ENCODE results near the gene E2F6. TPM values are rescaled to one million over a fixed set of nuclear protein-coding genes. Genes with fewer than 3 reads are reported as not detected.

E2F6 gene
- total and polyA plus RNA-seq, 2 of the 13 experiments (the other 11 are each of a cell fraction or from before 2014, with no cell fraction given) = 27.3 to 36.0 TPM

DNA sequence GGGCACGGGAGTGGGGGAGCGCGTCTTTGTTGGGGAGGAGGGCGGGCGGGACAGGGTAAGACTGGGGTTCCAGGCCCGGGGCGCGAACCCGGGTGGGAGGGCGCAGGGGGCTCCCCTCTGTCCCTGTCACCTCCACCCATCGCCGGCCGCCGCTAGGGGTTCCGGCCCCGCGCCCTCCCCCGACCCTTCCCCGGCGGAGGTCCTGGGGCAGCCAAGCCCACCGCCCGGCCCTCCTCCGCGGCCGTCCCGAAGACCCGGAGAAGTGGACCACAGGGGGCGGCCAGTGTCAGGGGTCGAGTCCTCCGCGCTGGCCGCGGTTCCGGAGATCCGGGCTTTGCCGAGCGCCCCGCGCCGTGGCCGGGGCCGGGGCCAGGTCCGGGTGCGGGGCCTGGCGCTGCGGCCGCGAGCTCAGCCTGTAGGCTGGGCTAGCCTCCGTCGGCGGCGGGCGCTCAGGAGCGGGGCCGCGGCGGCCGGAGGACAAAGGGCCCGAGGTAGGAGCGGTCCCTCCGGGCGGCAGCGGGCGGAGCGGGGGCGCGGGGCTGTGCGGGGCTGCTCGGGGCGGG lies 16.6 kb upstream of the E2F6 start (continued):
- TF ChIP-seq, protein P1, sequence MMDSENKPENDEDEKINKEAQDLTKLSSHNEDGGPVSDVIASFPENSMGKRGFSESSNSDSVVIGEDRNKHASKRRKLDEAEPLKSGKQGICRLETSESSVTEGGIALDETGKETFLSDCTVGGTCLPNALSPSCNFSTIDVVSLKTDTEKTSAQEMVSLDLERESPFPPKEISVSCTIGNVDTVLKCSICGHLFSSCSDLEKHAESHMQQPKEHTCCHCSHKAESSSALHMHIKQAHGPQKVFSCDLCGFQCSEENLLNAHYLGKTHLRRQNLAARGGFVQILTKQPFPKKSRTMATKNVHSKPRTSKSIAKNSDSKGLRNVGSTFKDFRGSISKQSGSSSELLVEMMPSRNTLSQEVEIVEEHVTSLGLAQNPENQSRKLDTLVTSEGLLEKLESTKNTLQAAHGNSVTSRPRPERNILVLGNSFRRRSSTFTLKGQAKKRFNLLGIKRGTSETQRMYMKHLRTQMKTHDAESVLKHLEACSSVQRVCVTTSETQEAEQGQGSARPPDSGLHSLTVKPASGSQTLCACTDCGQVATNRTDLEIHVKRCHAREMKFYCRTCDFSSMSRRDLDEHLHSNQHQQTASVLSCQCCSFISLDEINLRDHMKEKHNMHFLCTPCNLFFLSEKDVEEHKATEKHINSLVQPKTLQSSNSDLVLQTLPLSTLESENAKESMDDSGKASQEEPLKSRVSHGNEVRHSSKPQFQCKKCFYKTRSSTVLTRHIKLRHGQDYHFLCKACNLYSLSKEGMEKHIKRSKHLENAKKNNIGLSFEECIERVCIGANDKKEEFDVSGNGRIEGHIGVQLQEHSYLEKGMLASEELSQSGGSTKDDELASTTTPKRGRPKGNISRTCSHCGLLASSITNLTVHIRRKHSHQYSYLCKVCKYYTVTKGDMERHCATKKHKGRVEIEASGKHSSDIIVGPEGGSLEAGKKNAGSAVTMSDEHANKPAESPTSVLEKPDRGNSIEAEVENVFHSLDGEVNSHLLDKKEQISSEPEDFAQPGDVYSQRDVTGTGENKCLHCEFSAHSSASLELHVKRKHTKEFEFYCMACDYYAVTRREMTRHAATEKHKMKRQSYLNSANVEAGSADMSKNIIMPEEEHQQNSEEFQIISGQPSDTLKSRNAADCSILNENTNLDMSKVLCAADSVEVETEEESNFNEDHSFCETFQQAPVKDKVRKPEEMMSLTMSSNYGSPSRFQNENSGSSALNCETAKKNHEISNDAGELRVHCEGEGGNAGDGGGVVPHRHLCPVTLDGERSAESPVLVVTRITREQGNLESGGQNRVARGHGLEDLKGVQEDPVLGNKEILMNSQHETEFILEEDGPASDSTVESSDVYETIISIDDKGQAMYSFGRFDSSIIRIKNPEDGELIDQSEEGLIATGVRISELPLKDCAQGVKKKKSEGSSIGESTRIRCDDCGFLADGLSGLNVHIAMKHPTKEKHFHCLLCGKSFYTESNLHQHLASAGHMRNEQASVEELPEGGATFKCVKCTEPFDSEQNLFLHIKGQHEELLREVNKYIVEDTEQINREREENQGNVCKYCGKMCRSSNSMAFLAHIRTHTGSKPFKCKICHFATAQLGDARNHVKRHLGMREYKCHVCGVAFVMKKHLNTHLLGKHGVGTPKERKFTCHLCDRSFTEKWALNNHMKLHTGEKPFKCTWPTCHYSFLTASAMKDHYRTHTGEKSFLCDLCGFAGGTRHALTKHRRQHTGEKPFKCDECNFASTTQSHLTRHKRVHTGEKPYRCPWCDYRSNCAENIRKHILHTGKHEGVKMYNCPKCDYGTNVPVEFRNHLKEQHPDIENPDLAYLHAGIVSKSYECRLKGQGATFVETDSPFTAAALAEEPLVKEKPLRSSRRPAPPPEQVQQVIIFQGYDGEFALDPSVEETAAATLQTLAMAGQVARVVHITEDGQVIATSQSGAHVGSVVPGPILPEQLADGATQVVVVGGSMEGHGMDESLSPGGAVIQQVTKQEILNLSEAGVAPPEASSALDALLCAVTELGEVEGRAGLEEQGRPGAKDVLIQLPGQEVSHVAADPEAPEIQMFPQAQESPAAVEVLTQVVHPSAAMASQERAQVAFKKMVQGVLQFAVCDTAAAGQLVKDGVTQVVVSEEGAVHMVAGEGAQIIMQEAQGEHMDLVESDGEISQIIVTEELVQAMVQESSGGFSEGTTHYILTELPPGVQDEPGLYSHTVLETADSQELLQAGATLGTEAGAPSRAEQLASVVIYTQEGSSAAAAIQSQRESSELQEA (CRISPR knock-in tag; IDR thresholded peaks at IDR 0.05; ENCODE audit: not compliant biosample characterization) = no peak
- TF ChIP-seq ZNF431 (CRISPR knock-in tag; IDR thresholded peaks at IDR 0.05; ENCODE audit: borderline replicate concordance, low read depth) (no peak), POLR2AphosphoS5 (IDR thresholded peaks at IDR 0.05; ENCODE audit: low read depth, low read length) (no peak; the same call in 1 of the 2 replicates), ZBTB3 (CRISPR knock-in tag; IDR thresholded peaks at IDR 0.05; ENCODE audit: borderline replicate concordance, low read depth) (no peak; the same call in 1 of the 2 replicates), TCF7 (IDR thresholded peaks at IDR 0.05; ENCODE audit: low read depth) (no peak), NCOA2 (CRISPR knock-in tag; IDR thresholded peaks at IDR 0.05) (no peak), ZNF282 (IDR thresholded peaks at IDR 0.05; ENCODE audit: partially characterized antibody) (no peak), ZNF34 (CRISPR knock-in tag; IDR thresholded peaks at IDR 0.05; ENCODE audit: borderline replicate concordance) (no peak), ZNF709 (CRISPR knock-in tag; IDR thresholded peaks at IDR 0.05) (no peak; the same call in 1 of the 2 replicates), ZNF460 (CRISPR knock-in tag; IDR thresholded peaks at IDR 0.05; ENCODE audit: borderline replicate concordance) (no peak), ZNF232 (CRISPR knock-in tag; IDR thresholded peaks at IDR 0.05; ENCODE audit: borderline replicate concordance) (no peak), HES4 (CRISPR knock-in tag; IDR thresholded peaks at IDR 0.05; ENCODE audit: borderline replicate concordance) (no peak), CCDC6 (CRISPR knock-in tag; IDR thresholded peaks at IDR 0.05) (peak; percentile 66; the same call in 1 of the 2 replicates), SP2 (CRISPR knock-in tag; IDR thresholded peaks at IDR 0.05) (no peak), TAF1 (CRISPR knock-in tag; IDR thresholded peaks at IDR 0.05) (no peak), PREB (CRISPR knock-in tag; IDR thresholded peaks at IDR 0.05) (no peak), KLF13 (CRISPR knock-in tag; IDR thresholded peaks at IDR 0.05) (no peak), ZSCAN21 (CRISPR knock-in tag; IDR thresholded peaks at IDR 0.05; ENCODE audit: borderline replicate concordance) (no peak)

Measured in HepG2 (cell line).